ENCODE data around the gene TMEM132C.

The TMEM132C gene

GRCh38 chr12:128737292-128737966 is 470.5 kb downstream of the TMEM132C start:
- Histone ChIP-seq H3K4me1 (ENCODE audit: insufficient read depth, poor library complexity, severe bottlenecking) (no peaks in the 10 kb centered on the region), H3K36me3 (ENCODE audit: low read depth) (no peaks in the 10 kb centered on the region)
- no peak for DNase-seq (ENCODE audit: low spot score)

DNA sequence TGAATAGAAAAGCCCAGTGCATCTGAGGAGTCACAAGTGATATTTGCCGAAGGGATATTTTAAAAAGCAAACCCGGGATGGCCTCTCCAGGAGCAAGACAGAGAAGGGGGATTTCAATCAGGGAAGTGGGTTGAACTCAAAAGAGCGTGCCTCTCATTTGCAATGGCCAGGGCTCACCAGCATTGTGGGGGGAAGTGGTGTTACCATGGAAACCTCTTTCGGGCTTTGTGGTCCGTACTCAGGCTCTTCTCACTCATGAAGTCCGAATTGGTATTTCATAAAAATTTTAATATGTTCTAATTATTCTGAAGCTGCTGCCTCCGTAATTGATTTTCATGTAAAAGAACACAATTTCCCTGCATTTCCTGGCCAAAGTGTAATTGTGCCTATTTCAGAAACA is 476.9 kb downstream of the TMEM132C start:
- no peaks in the 10 kb centered on the region for H3K4me1 ChIP-seq (ENCODE audit: insufficient read depth, poor library complexity, severe bottlenecking)
- H3K27me3 ChIP-seq (ENCODE audit: insufficient read depth, poor library complexity, severe bottlenecking), result no peaks in the 10 kb centered on the region
- H3K4me3 ChIP-seq (ENCODE audit: severe bottlenecking), result no peak overlapping the region
- TF ChIP-seq, protein P1, sequence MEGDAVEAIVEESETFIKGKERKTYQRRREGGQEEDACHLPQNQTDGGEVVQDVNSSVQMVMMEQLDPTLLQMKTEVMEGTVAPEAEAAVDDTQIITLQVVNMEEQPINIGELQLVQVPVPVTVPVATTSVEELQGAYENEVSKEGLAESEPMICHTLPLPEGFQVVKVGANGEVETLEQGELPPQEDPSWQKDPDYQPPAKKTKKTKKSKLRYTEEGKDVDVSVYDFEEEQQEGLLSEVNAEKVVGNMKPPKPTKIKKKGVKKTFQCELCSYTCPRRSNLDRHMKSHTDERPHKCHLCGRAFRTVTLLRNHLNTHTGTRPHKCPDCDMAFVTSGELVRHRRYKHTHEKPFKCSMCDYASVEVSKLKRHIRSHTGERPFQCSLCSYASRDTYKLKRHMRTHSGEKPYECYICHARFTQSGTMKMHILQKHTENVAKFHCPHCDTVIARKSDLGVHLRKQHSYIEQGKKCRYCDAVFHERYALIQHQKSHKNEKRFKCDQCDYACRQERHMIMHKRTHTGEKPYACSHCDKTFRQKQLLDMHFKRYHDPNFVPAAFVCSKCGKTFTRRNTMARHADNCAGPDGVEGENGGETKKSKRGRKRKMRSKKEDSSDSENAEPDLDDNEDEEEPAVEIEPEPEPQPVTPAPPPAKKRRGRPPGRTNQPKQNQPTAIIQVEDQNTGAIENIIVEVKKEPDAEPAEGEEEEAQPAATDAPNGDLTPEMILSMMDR (IDR thresholded peaks at IDR 0.05; ENCODE audit: poor library complexity, severe bottlenecking), result no peak
- no peaks in the 10 kb centered on the region for H3K36me3 ChIP-seq (ENCODE audit: low read depth)
- DNase-seq (ENCODE audit: low spot score), result no peak
- no peak overlapping the region for H3K27ac ChIP-seq (ENCODE audit: poor library complexity, severe bottlenecking)
- H3K9me3 ChIP-seq (ENCODE audit: severe bottlenecking), result no peaks in the 10 kb centered on the region
- ATAC-seq (ENCODE audit: low read depth), result no peak

More at GRCh38 chr12:128737292-128737966, 470.5 kb downstream of the TMEM132C start:
- H3K27ac ChIP-seq (ENCODE audit: poor library complexity, severe bottlenecking), result no peak overlapping the region
- no peak overlapping the region for H3K4me3 ChIP-seq (ENCODE audit: severe bottlenecking)
- TF ChIP-seq, protein P1 (IDR thresholded peaks at IDR 0.05; ENCODE audit: poor library complexity, severe bottlenecking), result no peak
- H3K9me3 ChIP-seq (ENCODE audit: severe bottlenecking), result no peaks in the 10 kb centered on the region
- no peaks in the 10 kb centered on the region for H3K27me3 ChIP-seq (ENCODE audit: insufficient read depth, poor library complexity, severe bottlenecking)
- no peak for ATAC-seq (ENCODE audit: low read depth)

DNA sequence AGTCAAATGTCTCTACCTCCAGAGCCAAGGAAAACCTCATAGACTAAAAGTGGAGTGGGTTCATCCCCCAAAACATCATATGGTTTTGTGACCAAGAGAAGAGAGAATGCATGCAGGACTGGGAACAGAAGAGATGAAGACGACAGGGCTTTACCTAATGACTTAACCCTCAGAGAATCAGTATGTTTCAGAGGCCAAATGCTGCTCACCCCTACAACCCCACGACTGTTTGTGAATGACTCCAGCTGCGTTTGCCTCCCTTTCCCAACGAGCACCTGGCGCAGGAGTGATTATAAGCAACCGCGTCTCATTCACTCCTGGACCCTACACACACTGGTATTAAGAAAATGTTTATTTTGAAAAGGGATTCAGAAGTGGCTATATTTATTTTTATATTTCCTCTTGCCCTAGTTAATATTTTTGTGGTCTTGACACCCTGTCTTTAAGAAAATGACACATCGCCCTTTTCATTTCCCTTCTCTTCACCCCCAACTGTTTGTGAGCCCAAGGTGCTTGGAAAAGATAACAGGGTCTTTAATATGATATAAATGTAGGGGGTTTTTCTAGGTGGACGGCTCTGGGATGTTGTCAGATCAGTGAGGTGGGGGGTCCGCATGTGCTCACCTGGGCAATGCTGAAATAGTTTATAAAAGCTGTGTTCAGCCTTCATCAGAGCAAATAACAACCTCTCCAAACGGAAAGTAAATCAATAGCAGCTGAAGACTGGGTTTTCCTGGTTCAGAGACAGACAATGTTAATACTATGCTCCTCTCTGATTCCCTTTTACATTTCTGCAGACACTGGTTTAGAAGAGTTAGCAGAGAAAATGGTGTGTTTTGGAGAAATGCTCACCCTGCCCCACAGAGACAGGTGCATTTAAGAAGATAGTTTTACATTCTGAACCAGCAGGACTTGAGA is 479.1 kb downstream of the TMEM132C start:
- ATAC-seq (ENCODE audit: low read depth) (no peak), DNase-seq (ENCODE audit: low spot score) (no peak)
- TF ChIP-seq, protein P1 (IDR thresholded peaks at IDR 0.05; ENCODE audit: poor library complexity, severe bottlenecking), result no peak
- Histone ChIP-seq H3K4me3 (ENCODE audit: severe bottlenecking) (no peak overlapping the region), H3K4me1 (ENCODE audit: insufficient read depth, poor library complexity, severe bottlenecking) (no peaks in the 10 kb centered on the region), H3K27ac (ENCODE audit: poor library complexity, severe bottlenecking) (no peak overlapping the region), H3K27me3 (ENCODE audit: insufficient read depth, poor library complexity, severe bottlenecking) (no peaks in the 10 kb centered on the region), H3K9me3 (ENCODE audit: severe bottlenecking) (no peaks in the 10 kb centered on the region), H3K36me3 (ENCODE audit: low read depth) (no peaks in the 10 kb centered on the region)

- ATAC-seq (ENCODE audit: low read depth), result no peak
- H3K4me1 ChIP-seq (ENCODE audit: insufficient read depth, poor library complexity, severe bottlenecking), result no peaks in the 10 kb centered on the region
- no peaks in the 10 kb centered on the region for H3K36me3 ChIP-seq (ENCODE audit: low read depth)
- no peak for DNase-seq (ENCODE audit: low spot score)
- no peaks in the 10 kb centered on the region for H3K27me3 ChIP-seq (ENCODE audit: insufficient read depth, poor library complexity, severe bottlenecking)
- no peak overlapping the region for H3K4me3 ChIP-seq (ENCODE audit: severe bottlenecking)
- H3K9me3 ChIP-seq (ENCODE audit: severe bottlenecking), result no peaks in the 10 kb centered on the region
- no peak overlapping the region for H3K27ac ChIP-seq (ENCODE audit: poor library complexity, severe bottlenecking)
- TF ChIP-seq, protein P1 (IDR thresholded peaks at IDR 0.05; ENCODE audit: poor library complexity, severe bottlenecking), result no peak
Observed at GRCh38 chr12:128747441-128747840, 480.5 kb downstream of the TMEM132C start.

Data from RWPE2 (cell line).